Adrenal gland (tissue), 5 donors: ENCODE data around the gene GZMA.

Experiments
- CTCF ChIP-seq, 6 experiments: fragments of 450-650 bp in 4 of 6; fragments of 200-600 bp in 2 of 6; sonication (generic) in 1 of 6; IDR thresholded peaks; 1 replicate in 5 of 6; 2 replicates in 1 of 6; pipeline versions ENCODE4 v1.5.1 to v1.8.0; 2016 to 2021; ENCODE audit warnings: antibody characterized with exemption in 6 of 6, mild to moderate bottlenecking in 2 of 6, moderate library complexity in 1 of 6
- POLR2A ChIP-seq, 2 donors: fragments of 450-650 bp; IDR thresholded peaks; one replicate each; pipeline ENCODE4 v1.6.1; 2017; ENCODE audit warnings: antibody characterized with exemption in 2 of 2, mild to moderate bottlenecking in 2 of 2, moderate library complexity in 1 of 2
- donor health status: DM: no; HTN: no; CAD: no.

GRCh38 chr5:55114061-55114460, 11.6 kb downstream of the GZMA start:
- TF ChIP-seq CTCF (IDR thresholded peaks at IDR 0.05), result no peak
- no peak for TF ChIP-seq POLR2A (IDR thresholded peaks at IDR 0.05)
